GM21717 (cell line): ENCODE measurements around the gene PATL1.
"Not testable (repeated sequence)": the region's sequence is repeated elsewhere in the genome, so short reads cannot be mapped to it uniquely, and the experiment has no call there.

ENCODE experiments used
- ATAC-seq: cut with Tn5 transposase; IDR thresholded peaks from one replicate; pipeline ENCODE4 v1.9.1; 2021; ENCODE audit warnings: mild to moderate bottlenecking, moderate library complexity; ENCODE audit not compliant: unreplicated experiment

The PATL1 gene

GRCh38 chr11:59668950-59669610 lies at the start of gene PATL1:
PATL1 (minus strand) TSS chr11:59669037; CDS start chr11:59668895, 142 bp downstream.
- peak; percentile 91 for ATAC-seq

GRCh38 chr11:59716051-59716450 lies 47.2 kb upstream of the PATL1 start:
- no peak for ATAC-seq

GRCh38 chr11:59713745-59714144 lies 44.9 kb upstream of the PATL1 start, which contains the start of gene OR10V1:
OR10V1 (minus strand) TSS chr11:59713845; CDS start chr11:59713845, 0 bp downstream.
- ATAC-seq = no peak

- no peak for ATAC-seq
Measured at GRCh38 chr11:59710136-59710847, 41.5 kb upstream of the PATL1 start.

GRCh38 chr11:59708537-59708936 lies 39.7 kb upstream of the PATL1 start:
- no peak for ATAC-seq

GRCh38 chr11:59707371-59707770 lies 38.5 kb upstream of the PATL1 start:
- no peak for ATAC-seq

GRCh38 chr11:59706518-59707285 lies 37.9 kb upstream of the PATL1 start:
- no peak for ATAC-seq

- ATAC-seq = no peak
Measured at GRCh38 chr11:59705294-59705693, 36.5 kb upstream of the PATL1 start.

- not testable (repeated sequence) for ATAC-seq
Measured at GRCh38 chr11:59703515-59703914, 34.7 kb upstream of the PATL1 start.

GRCh38 chr11:59700157-59700556 lies 31.3 kb upstream of the PATL1 start:
- not testable (repeated sequence) for ATAC-seq

GRCh38 chr11:59698506-59698905 lies 29.7 kb upstream of the PATL1 start:
- no peak for ATAC-seq

GRCh38 chr11:59692915-59693314 lies 24.1 kb upstream of the PATL1 start:
- no peak for ATAC-seq

- ATAC-seq = no peak
Measured at GRCh38 chr11:59691156-59691555, 22.3 kb upstream of the PATL1 start.

GRCh38 chr11:59689015-59689414 lies 20.2 kb upstream of the PATL1 start:
- no peak for ATAC-seq

GRCh38 chr11:59681260-59681725 lies 12.5 kb upstream of the PATL1 start:
- not testable (repeated sequence) for ATAC-seq

- ATAC-seq = peak; percentile 88
Measured at GRCh38 chr11:59680287-59681154, 11.7 kb upstream of the PATL1 start.

- ATAC-seq = no peak
Measured at GRCh38 chr11:59679347-59679746, 10.5 kb upstream of the PATL1 start.

GRCh38 chr11:59678813-59679165 lies 10.0 kb upstream of the PATL1 start:
- no peak for ATAC-seq

- ATAC-seq = no peak
Measured at GRCh38 chr11:59678118-59678812, 9.4 kb upstream of the PATL1 start.

GRCh38 chr11:59676205-59676604 lies 7.4 kb upstream of the PATL1 start:
- no peak for ATAC-seq
